Upper lobe of left lung (tissue), 4 donors: ENCODE measurements around the gene ASTN2.

Experiments
- CTCF ChIP-seq, 6 experiments: fragments of 450-650 bp in 4 of 6; fragments of 200-600 bp in 2 of 6; sonication (generic) in 2 of 6; IDR thresholded peaks; one replicate each; pipeline ENCODE4 v1.5.1; 2016 to 2019; ENCODE audit warnings: antibody characterized with exemption in 6 of 6
- POLR2A ChIP-seq, 4 donors: fragments of 450-650 bp; IDR thresholded peaks; one replicate each; pipeline ENCODE4 v1.5.1; 2016 to 2017; ENCODE audit warnings: antibody characterized with exemption in 4 of 4, mild to moderate bottlenecking in 2 of 4

GRCh38 chr9:117232281-117232680 is 182.6 kb downstream of the ASTN2 start:
- no peak for TF ChIP-seq POLR2A (IDR thresholded peaks at IDR 0.05)
- TF ChIP-seq CTCF (IDR thresholded peaks at IDR 0.05): no peak
